ENCODE results near the gene TMBIM1. TPM values are rescaled to one million over a fixed set of nuclear protein-coding genes. Genes with fewer than 3 reads are reported as not detected.
A peak's percentile ranks its signal among the peaks of the same experiment; 100 is the strongest.

The TMBIM1 gene
- total RNA-seq, 1 donor from 2014 or later = 86.4 TPM

DNA sequence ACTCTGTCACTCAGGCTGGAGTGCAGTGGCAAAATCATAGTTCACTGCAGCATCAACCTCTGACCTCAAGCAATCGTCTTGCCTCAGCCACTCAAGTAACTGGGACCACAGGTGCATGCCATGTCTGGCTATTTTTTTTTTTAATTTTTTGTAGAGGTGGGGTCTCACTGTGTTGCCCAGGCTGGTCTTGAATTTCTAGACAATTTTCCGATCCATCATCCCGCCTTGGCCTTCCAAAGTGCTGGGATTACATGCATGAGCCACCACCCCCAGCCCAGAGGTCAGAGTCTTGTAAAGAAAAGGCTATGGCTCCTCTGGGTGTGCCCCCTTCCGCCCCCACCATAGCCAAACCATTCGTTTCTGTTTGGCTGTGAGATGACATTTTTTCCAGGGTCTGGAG, 13.1 kb upstream of the TMBIM1 start:
- TF ChIP-seq, protein P1, sequence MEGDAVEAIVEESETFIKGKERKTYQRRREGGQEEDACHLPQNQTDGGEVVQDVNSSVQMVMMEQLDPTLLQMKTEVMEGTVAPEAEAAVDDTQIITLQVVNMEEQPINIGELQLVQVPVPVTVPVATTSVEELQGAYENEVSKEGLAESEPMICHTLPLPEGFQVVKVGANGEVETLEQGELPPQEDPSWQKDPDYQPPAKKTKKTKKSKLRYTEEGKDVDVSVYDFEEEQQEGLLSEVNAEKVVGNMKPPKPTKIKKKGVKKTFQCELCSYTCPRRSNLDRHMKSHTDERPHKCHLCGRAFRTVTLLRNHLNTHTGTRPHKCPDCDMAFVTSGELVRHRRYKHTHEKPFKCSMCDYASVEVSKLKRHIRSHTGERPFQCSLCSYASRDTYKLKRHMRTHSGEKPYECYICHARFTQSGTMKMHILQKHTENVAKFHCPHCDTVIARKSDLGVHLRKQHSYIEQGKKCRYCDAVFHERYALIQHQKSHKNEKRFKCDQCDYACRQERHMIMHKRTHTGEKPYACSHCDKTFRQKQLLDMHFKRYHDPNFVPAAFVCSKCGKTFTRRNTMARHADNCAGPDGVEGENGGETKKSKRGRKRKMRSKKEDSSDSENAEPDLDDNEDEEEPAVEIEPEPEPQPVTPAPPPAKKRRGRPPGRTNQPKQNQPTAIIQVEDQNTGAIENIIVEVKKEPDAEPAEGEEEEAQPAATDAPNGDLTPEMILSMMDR (IDR thresholded peaks at IDR 0.05) = no peak
- H3K9me3 Mint-ChIP-seq (ENCODE audit: unreplicated experiment) = no peaks in the 10 kb centered on the region

DNA sequence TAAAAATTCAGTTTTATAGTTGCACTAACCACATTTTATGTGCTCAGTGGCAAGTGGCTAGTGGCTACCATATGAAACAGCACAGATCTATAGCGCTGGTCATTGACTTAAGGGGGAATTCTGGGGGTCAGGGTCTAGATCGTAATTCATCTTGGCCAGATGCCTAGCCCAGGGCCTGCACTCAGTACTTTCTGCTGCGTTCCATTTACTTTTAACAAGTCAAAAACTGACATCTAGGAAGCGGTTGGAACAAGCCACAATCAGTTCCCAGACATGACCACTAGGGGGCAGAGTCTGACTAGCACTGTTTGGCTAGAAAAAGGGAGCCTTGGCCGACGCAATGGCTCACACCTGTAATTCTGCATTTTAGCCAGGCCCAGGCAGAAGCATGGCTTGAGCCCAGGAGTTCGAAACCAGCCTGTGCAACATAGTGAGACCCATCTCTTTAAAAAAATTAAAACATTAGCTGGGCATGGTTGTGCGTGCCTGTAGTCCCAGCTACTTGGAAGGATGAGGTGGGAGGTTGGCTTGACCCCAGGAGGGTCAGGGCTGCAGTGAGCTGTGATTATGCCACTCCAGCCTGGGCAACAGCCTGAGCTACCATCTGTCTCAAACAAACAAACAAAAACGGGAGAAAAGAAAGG, 9.0 kb upstream of the TMBIM1 start:
- DNase-seq (ENCODE audit: extremely low spot score, unreplicated experiment) = peak; percentile 93
- TF ChIP-seq, protein P1 (IDR thresholded peaks at IDR 0.05) = peak; percentile 93
- no peaks in the 10 kb centered on the region for H3K27me3 Mint-ChIP-seq (ENCODE audit: unreplicated experiment)
- H3K4me3 Mint-ChIP-seq (ENCODE audit: unreplicated experiment) = no peak overlapping the region
- H3K4me1 Mint-ChIP-seq (ENCODE audit: unreplicated experiment) = no peaks in the 10 kb centered on the region
- no peaks in the 10 kb centered on the region for H3K9me3 Mint-ChIP-seq (ENCODE audit: unreplicated experiment)
- H3K36me3 Mint-ChIP-seq (ENCODE audit: unreplicated experiment) = no peaks in the 10 kb centered on the region
- H3K27ac Mint-ChIP-seq (ENCODE audit: unreplicated experiment) = no peak overlapping the region

More for the DNA sequence above, 13.1 kb upstream of the TMBIM1 start:
- H3K36me3 Mint-ChIP-seq (ENCODE audit: unreplicated experiment) = no peaks in the 10 kb centered on the region
- peaks cover 3% of the 10 kb centered on the region for H3K27me3 Mint-ChIP-seq (ENCODE audit: unreplicated experiment)
- H3K27ac Mint-ChIP-seq (ENCODE audit: unreplicated experiment) = no peak overlapping the region
- H3K4me1 Mint-ChIP-seq (ENCODE audit: unreplicated experiment) = no peaks in the 10 kb centered on the region
- H3K4me3 Mint-ChIP-seq (ENCODE audit: unreplicated experiment) = no peak overlapping the region
- DNase-seq (ENCODE audit: extremely low spot score, unreplicated experiment) = no peak

DNA sequence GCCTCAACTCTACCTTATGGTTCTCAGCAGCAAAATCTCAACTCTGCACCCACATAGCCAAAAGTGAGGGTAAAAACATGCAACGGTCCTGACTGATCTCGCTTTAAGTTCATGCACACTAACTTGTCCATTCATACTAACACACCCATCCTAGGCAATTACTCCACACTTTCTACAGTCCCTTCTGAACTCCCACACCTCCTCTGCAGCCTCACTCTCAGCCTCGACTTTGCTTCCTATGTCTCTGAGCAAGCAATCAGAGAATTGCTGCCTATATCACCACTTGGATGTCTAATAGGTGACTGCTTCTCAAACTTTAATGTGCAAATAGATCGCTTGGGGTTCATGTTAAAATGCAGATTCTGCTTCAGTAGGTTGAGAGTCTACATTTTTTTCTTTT, 7.8 kb upstream of the TMBIM1 start:
- Mint-ChIP-seq H3K27me3 (ENCODE audit: unreplicated experiment) (no peaks in the 10 kb centered on the region), H3K27ac (ENCODE audit: unreplicated experiment) (no peak overlapping the region), H3K36me3 (ENCODE audit: unreplicated experiment) (no peaks in the 10 kb centered on the region), H3K9me3 (ENCODE audit: unreplicated experiment) (no peaks in the 10 kb centered on the region), H3K4me3 (ENCODE audit: unreplicated experiment) (no peak overlapping the region), H3K4me1 (ENCODE audit: unreplicated experiment) (no peaks in the 10 kb centered on the region)
- no peak for DNase-seq (ENCODE audit: extremely low spot score, unreplicated experiment)
- TF ChIP-seq, protein P1 (IDR thresholded peaks at IDR 0.05) = no peak

DNA sequence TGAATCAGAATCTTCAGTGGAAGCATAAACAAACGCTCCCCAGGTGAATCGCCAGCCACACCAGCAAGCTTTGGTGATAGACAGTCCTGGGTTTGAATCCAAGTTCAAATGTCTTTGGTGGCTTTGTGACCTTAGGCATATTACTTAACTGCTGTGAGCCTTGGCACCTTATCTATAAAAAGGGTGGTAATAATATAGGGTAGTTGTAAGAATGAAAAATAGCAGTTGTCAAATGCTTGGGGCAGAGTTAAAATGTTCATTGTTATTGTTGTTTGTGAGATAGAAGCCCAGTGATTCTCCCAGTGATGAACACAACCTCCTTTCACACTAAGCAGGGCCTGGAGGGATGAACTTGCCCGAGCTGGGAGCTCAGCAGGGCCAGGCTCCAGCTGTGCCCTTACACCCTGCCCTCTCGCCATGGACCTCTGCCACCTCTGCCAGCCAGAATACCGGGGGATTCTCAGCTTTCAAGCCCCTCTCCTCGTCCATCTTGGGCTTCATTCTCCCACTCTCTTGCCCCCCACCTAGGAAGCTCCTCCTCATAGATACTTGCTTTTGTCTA, 6.1 kb upstream of the TMBIM1 start:
- TF ChIP-seq, protein P1 (IDR thresholded peaks at IDR 0.05) = no peak
- DNase-seq (ENCODE audit: extremely low spot score, unreplicated experiment) = no peak
- Mint-ChIP-seq H3K9me3 (ENCODE audit: unreplicated experiment) (no peaks in the 10 kb centered on the region), H3K27me3 (ENCODE audit: unreplicated experiment) (no peaks in the 10 kb centered on the region), H3K4me1 (ENCODE audit: unreplicated experiment) (no peaks in the 10 kb centered on the region), H3K36me3 (ENCODE audit: unreplicated experiment) (no peaks in the 10 kb centered on the region), H3K27ac (ENCODE audit: unreplicated experiment) (no peak overlapping the region), H3K4me3 (ENCODE audit: unreplicated experiment) (no peak overlapping the region)

DNA sequence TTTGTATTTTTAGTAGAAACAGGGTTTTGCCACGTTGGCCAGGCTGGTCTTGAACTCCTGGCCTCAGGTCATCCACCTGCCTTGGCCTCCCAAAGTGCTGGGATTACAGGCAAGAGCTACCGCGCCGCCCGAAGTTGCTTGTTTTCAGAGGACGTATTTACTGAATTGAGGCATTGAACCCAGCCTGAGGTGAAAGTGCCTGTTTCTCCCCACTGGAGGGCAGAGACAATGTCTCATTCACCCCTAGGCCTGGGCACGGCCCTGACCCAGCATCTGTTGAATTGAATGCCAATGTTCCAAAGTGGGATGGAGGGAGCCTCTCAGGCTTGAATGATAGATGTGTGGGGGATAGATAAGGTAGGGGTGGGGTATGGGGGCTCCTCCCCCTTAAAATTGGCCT, 4.5 kb upstream of the TMBIM1 start:
- H3K36me3 Mint-ChIP-seq (ENCODE audit: unreplicated experiment) = no peaks in the 10 kb centered on the region
- peaks cover 8% of the 10 kb centered on the region for H3K4me1 Mint-ChIP-seq (ENCODE audit: unreplicated experiment)
- no peak overlapping the region for H3K27ac Mint-ChIP-seq (ENCODE audit: unreplicated experiment)
- H3K9me3 Mint-ChIP-seq (ENCODE audit: unreplicated experiment) = no peaks in the 10 kb centered on the region
- no peak overlapping the region for H3K4me3 Mint-ChIP-seq (ENCODE audit: unreplicated experiment)
- no peak for DNase-seq (ENCODE audit: extremely low spot score, unreplicated experiment)
- no peaks in the 10 kb centered on the region for H3K27me3 Mint-ChIP-seq (ENCODE audit: unreplicated experiment)
- TF ChIP-seq, protein P1 (IDR thresholded peaks at IDR 0.05) = no peak
